BJ (cell line): ENCODE results near the gene CEP41. TPM values are rescaled to one million over a fixed set of nuclear protein-coding genes. Genes with fewer than 3 reads are reported as not detected.

Experiments used
- CTCF ChIA-PET: fragments of 350-600 bp; formaldehyde crosslinking; extraction: SDS; loops from one replicate; lab custom pipeline; 2021; ENCODE audit warnings: antibody characterized with exemption, inconsistent platforms; lab: Yijun Ruan, JAX
- POLR2A ChIA-PET: fragments of 300-600 bp; sonication (Branson Sonifier 250); formaldehyde crosslinking; extraction: SDS; loops from one replicate; lab custom pipeline; 2021; ENCODE audit warnings: antibody characterized with exemption; lab: Charles Lee
- DNase-seq: peaks from one replicate; pipeline ENCODE4 v3.0.0-alpha.2; 2011; ENCODE audit warnings: low read depth
- H3K27me3 ChIP-seq: 2 replicates; pipeline ENCODE4 v1.6.0; 2011; ENCODE audit warnings: low read length; ENCODE audit not compliant: control insufficient read depth, insufficient read depth
- H3K36me3 ChIP-seq: 2 replicates; pipeline ENCODE4 v1.5.1; 2011; ENCODE audit warnings: low read length; ENCODE audit not compliant: control insufficient read depth, insufficient read depth
- H3K4me3 ChIP-seq: 2 replicates; pipeline ENCODE4 v1.5.1; 2011; ENCODE audit warnings: low read depth, mild to moderate bottlenecking, control low read depth, low read length
- CTCF ChIP-seq: IDR thresholded peaks from 2 replicates; pipeline ENCODE4 v1.5.1; 2011; ENCODE audit warnings: low read depth, mild to moderate bottlenecking, control low read depth, inconsistent platforms, low read length, moderate library complexity; ENCODE audit not compliant: insufficient read depth
- polyA plus RNA-seq: library from polyadenylated mRNA; depleted of rRNA; stranded (reverse); fragments of >200 nt; gene quantifications from 2 replicates; pipeline ENCODE4 v1.2.3, GENCODE V29; 2011

Gene CEP41
- polyA plus RNA-seq, 1 experiment = 24.5 TPM

- Histone ChIP-seq H3K36me3 (no peaks in the 10 kb centered on the region), H3K4me3 (no peak overlapping the region), H3K27me3 (no peaks in the 10 kb centered on the region)
- DNase-seq = no peak
- ChIA-PET POLR2A (no interaction called here), CTCF (interaction anchor here (1.6 to 1.7 kb wide), 2 partner anchors 13 to 69 kb away, joined by 3 to 4 read pairs; no protein-coding TSS in a partner anchor)
- TF ChIP-seq CTCF = no peak
Observed at GRCh38 chr7:130346941-130347340, 93.9 kb downstream of the CEP41 start.

GRCh38 chr7:130346177-130346905, 94.5 kb downstream of the CEP41 start:
- no peak for TF ChIP-seq CTCF
- no peak for DNase-seq
- no peaks in the 10 kb centered on the region for H3K27me3 ChIP-seq
- no peak overlapping the region for H3K4me3 ChIP-seq
- ChIA-PET CTCF (interaction anchor here (1.6 to 1.7 kb wide), 2 partner anchors 12 to 68 kb away, joined by 3 to 4 read pairs; no protein-coding TSS in a partner anchor), POLR2A (no interaction called here)
- no peaks in the 10 kb centered on the region for H3K36me3 ChIP-seq

- Histone ChIP-seq H3K4me3 (no peak overlapping the region), H3K36me3 (no peaks in the 10 kb centered on the region), H3K27me3 (no peaks in the 10 kb centered on the region)
- POLR2A ChIA-PET = no interaction called here
- CTCF ChIA-PET = interaction anchor here (1.3 to 1.7 kb wide), 2 partner anchors 67 to 68 kb away, joined by 3 to 4 read pairs; no protein-coding TSS in a partner anchor
- TF ChIP-seq CTCF = no peak
- no peak for DNase-seq
Observed at GRCh38 chr7:130345725-130346124, 95.1 kb downstream of the CEP41 start.

GRCh38 chr7:130345136-130345535, 95.7 kb downstream of the CEP41 start:
- H3K27me3 ChIP-seq = no peaks in the 10 kb centered on the region
- CTCF ChIA-PET = interaction anchor here (1.3 kb wide), 1 partner anchor 66 kb away, joined by 3 read pairs; no protein-coding TSS in a partner anchor
- no peaks in the 10 kb centered on the region for H3K36me3 ChIP-seq
- H3K4me3 ChIP-seq = no peak overlapping the region
- POLR2A ChIA-PET = interaction anchor here (0.6 kb wide), 2 partner anchors 50 to 577 kb away, joined by 3 to 10 read pairs; no protein-coding TSS in a partner anchor
- DNase-seq = no peak
- no peak for TF ChIP-seq CTCF

- H3K36me3 ChIP-seq = no peaks in the 10 kb centered on the region
- ChIA-PET POLR2A (no interaction called here), CTCF (interaction anchor here (1.3 kb wide), 1 partner anchor 66 kb away, joined by 3 read pairs; no protein-coding TSS in a partner anchor)
- DNase-seq = no peak
- TF ChIP-seq CTCF = no peak
- no peaks in the 10 kb centered on the region for H3K27me3 ChIP-seq
- H3K4me3 ChIP-seq = no peak within 1 kb of the TSS
Observed at GRCh38 chr7:130344271-130344866, 96.4 kb downstream of the CEP41 start, which contains the start of gene CPA5. Gene CPA5, plus strand, starts transcription at chr7:130344816. Its CDS starts 1,670 bp downstream, at chr7:130346486.
